ENCODE measurements around the gene FAM184B.
A peak's percentile ranks its signal among the peaks of the same experiment; 100 is the strongest.

Gene FAM184B

GRCh38 chr4:17786567-17786966 is 5.1 kb upstream of the FAM184B start:
- Histone ChIP-seq H3K4me3 (ENCODE audit: low read depth, low read length) (no peak overlapping the region), H3K27ac (ENCODE audit: extremely low read depth, low read depth, low read length) (no peak overlapping the region), H3K9me3 (ENCODE audit: control insufficient read depth, insufficient read depth, low read depth, low read length) (no peaks in the 10 kb centered on the region), H3K4me1 (ENCODE audit: control insufficient read depth, insufficient read depth, low read length) (no peaks in the 10 kb centered on the region), H3K36me3 (ENCODE audit: control insufficient read depth in 2 of 2, insufficient read depth in 1 of 2, low read length in 2 of 2) (no peaks in the 10 kb centered on the region; a peak in 1 of 3 replicates)
- ChIA-PET CTCF (interaction anchor here (1.0 kb wide), 1 partner anchor 143 kb away, joined by 3 read pairs; no protein-coding TSS in a partner anchor), POLR2A (no interaction called here)
- no peak for TF ChIP-seq REST (tag by site-specific recombination; IDR thresholded peaks at IDR 0.05)
- TF ChIP-seq ZNF558 (tag by site-specific recombination; IDR thresholded peaks at IDR 0.05), result no peak
- TF ChIP-seq ATF2 (tag by site-specific recombination; IDR thresholded peaks at IDR 0.05; ENCODE audit: low read depth), result no peak
- no peak for TF ChIP-seq ZNF626 (tag by site-specific recombination; IDR thresholded peaks at IDR 0.05)
- 0 out of 2 replicates have a peak, but pooled peaks have one; percentile 7 for TF ChIP-seq EGR2 (tag by site-specific recombination; IDR thresholded peaks at IDR 0.05; ENCODE audit: low read depth)
- no peak for TF ChIP-seq SCRT2 (tag by site-specific recombination; IDR thresholded peaks at IDR 0.05)

DNA sequence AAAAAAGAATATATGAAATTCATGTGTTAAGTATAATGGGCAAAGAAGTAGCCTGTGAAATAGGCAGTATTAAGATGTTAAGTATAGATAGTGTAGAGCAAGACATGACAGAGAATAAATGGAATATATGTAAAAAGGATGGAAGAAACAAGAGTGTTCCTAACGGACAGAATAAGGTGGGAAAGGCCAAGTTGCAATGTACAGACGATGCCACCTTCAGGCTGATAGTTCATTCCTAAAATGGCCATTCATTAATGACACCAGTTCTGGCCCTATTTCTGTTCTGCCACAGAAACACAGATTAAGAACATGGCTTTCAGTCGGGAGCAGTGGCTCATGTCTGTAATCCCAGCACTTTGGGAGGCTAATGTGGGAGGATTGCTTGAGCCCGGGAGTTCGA is 4.4 kb upstream of the FAM184B start:
- no peak overlapping the region for H3K4me3 ChIP-seq (ENCODE audit: low read depth, low read length)
- H3K9me3 ChIP-seq (ENCODE audit: control insufficient read depth, insufficient read depth, low read depth, low read length), result no peaks in the 10 kb centered on the region
- no peak overlapping the region for H3K27ac ChIP-seq (ENCODE audit: extremely low read depth, low read depth, low read length)
- CTCF ChIA-PET, result interaction anchor here (0.9 to 1.3 kb wide), 2 partner anchors 22 to 235 kb away, joined by 3 to 4 read pairs; no protein-coding TSS in a partner anchor
- H3K36me3 ChIP-seq (ENCODE audit: control insufficient read depth in 2 of 2, insufficient read depth in 1 of 2, low read length in 2 of 2), result no peaks in the 10 kb centered on the region
- POLR2A ChIA-PET, result no interaction called here
- no peak for TF ChIP-seq CTCF (tag by site-specific recombination; IDR thresholded peaks at IDR 0.05)
- peak; percentile 13; the same call in 1 of the 2 replicates for TF ChIP-seq ZNF654 (tag by site-specific recombination; IDR thresholded peaks at IDR 0.05; ENCODE audit: low read depth)
- H3K4me1 ChIP-seq (ENCODE audit: control insufficient read depth, insufficient read depth, low read length), result no peaks in the 10 kb centered on the region

DNA sequence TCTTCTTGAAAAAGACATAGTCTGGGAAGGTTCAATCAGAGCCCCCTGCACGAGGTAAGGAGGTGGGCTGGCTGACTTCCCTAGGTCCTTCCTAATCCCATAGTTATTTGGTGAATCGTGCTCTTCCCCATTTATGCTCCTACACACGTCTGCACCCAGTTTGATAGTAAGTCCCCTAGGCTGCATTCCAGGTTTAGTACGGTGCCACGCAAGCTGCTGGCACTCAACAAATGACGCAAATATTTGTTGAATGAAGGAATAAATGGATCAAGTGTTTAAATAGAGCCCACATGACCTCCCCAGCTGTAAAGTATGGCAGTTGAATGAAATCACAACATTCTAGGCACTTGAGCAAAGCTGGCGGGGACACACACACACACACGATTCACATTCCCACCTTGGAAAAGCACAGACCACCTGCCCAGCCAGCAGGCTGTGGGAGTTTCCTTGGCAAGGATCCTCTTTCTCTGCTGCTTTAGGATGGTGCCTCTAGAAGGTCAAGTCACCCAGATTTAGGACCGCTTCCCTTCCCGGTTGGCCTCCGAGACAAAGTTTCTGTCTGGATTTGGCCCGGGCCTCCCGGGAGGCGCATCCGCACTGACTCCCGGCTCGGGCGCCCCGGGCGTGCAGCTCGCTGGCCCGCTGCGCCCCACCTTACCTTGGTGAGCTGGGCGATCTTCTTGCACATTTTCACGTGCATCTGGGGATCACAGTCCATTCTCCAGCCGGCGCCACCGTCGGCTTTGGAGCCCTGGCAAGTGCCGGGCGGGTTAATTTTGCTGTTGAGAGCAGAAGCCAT is 721 bp downstream of the FAM184B start:
- CTCF ChIA-PET, result no interaction called here
- no peaks in the 10 kb centered on the region for H3K9me3 ChIP-seq (ENCODE audit: control insufficient read depth, insufficient read depth, low read depth, low read length)
- H3K27ac ChIP-seq (ENCODE audit: extremely low read depth, low read depth, low read length), result no peak overlapping the region; the same call in 1 of the 2 replicates
- POLR2A ChIA-PET, result no interaction called here
- no peaks in the 10 kb centered on the region for H3K4me1 ChIP-seq (ENCODE audit: control insufficient read depth, insufficient read depth, low read length)
- TF ChIP-seq ZBTB8A (tag by site-specific recombination; IDR thresholded peaks at IDR 0.05) (0 out of 2 replicates have a peak, but pooled peaks have one; percentile 43), ZNF221 (tag by site-specific recombination; IDR thresholded peaks at IDR 0.05; ENCODE audit: borderline replicate concordance) (no peak)
- H3K36me3 ChIP-seq (ENCODE audit: control insufficient read depth in 2 of 2, insufficient read depth in 1 of 2, low read length in 2 of 2), result no peaks in the 10 kb centered on the region
- peak overlapping the region; percentile 22 for H3K4me3 ChIP-seq (ENCODE audit: low read depth, low read length)
